K562 (cell line): ENCODE results near the gene KRTAP4-16. TPM values are rescaled to one million over a fixed set of nuclear protein-coding genes. Genes with fewer than 3 reads are reported as not detected.
"Not testable (repeated sequence)": the region's sequence is repeated elsewhere in the genome, so short reads cannot be mapped to it uniquely, and the experiment has no call there.

ENCODE experiments used
- ATAC-seq: fragments of 200-7000 bp; cut with Tn5 transposase; 3 replicates; pipeline ENCODE4 v1.9.1; 2020; ENCODE audit warnings: moderate library complexity
- BruUV-seq: library from RNA; stranded (reverse); fragments of 400-500 nt; replicated peaks from 2 replicates; lab custom pipeline; 2021; lab: Mats Ljungman, UMichigan
- CTCF ChIA-PET: fragments of 300-600 bp; formaldehyde crosslinking; extraction: SDS; loops from one replicate; lab custom pipeline; 2021; ENCODE audit warnings: low intra/inter-chr PET ratio; lab: Yijun Ruan, JAX
- POLR2A ChIA-PET: fragments of 300-600, 350-650 bp; sonication (Branson Sonifier 250); formaldehyde crosslinking; extraction: SDS; loops from one replicate; lab custom pipeline; 2021; ENCODE audit warnings: antibody characterized with exemption, inconsistent platforms; lab: Yijun Ruan, JAX
- DNase-seq, 4 experiments: peaks; one replicate each; pipeline versions ENCODE4 v3.0.0 to v3.0.0-alpha.2; 2011 to 2018; ENCODE audit warnings: low spot score in 3 of 4, mixed read lengths in 3 of 4; ENCODE audit errors: extremely low read depth in 1 of 4
- FAIRE-seq: peaks from 2 replicates; lab custom pipeline; 2011; peaks lifted over from hg19 to GRCh38; lab: Jason Lieb, UNC
- H2AFZ ChIP-seq: 2 replicates; pipeline ENCODE4 v1.6.0; 2011; ENCODE audit warnings: low read depth, low read length, control low read depth, inconsistent platforms
- H3K27ac ChIP-seq: fragments of 200-600 bp; 3 replicates; pipeline ENCODE4 v1.8.0; 2011; ENCODE audit warnings: low read depth, mild to moderate bottlenecking, control low read depth, inconsistent platforms, low read length, moderate library complexity, mixed read lengths; ENCODE audit errors: extremely low read depth
- H3K27me3 ChIP-seq, 2 experiments: fragments of 300-600 bp in 1 of 2; 2 replicates in 1 of 2; 3 replicates in 1 of 2; pipeline versions ENCODE4 v1.6.0 to v1.8.0; 2011; ENCODE audit warnings: inconsistent platforms in 2 of 2, low read length in 2 of 2, mild to moderate bottlenecking in 1 of 2, mixed read lengths in 1 of 2, moderate library complexity in 1 of 2; ENCODE audit not compliant: control insufficient read depth in 2 of 2, insufficient read depth in 2 of 2
- H3K36me3 ChIP-seq: fragments of 300-600 bp; 3 replicates; pipeline ENCODE4 v1.8.0; 2011; ENCODE audit warnings: mild to moderate bottlenecking, low read length, inconsistent platforms; ENCODE audit not compliant: control insufficient read depth, insufficient read depth
- H3K4me1 ChIP-seq, 2 experiments: fragments of 200-600 bp in 1 of 2; replicated peaks in 1 of 2; 2 replicates in 1 of 2; 3 replicates in 1 of 2; pipeline versions ENCODE4 v1.5.1 to v1.8.0; 2011; ENCODE audit warnings: inconsistent platforms in 2 of 2, low read length in 2 of 2, mild to moderate bottlenecking in 1 of 2, mixed read lengths in 1 of 2, moderate library complexity in 1 of 2; ENCODE audit not compliant: control insufficient read depth in 2 of 2, insufficient read depth in 2 of 2
- H3K4me2 ChIP-seq: 2 replicates; pipeline ENCODE4 v1.6.1; 2011; ENCODE audit warnings: low read length, control low read depth, inconsistent platforms, mixed read lengths; ENCODE audit not compliant: insufficient read depth
- H3K4me3 ChIP-seq: fragments of 200-600 bp; sonication (generic), shearing (Covaris generic); 2 replicates; pipeline ENCODE4 v1.5.1; 2016; ENCODE audit warnings: control low read depth, inconsistent platforms
- H3K79me2 ChIP-seq: fragments of 200-600 bp; 3 replicates; pipeline ENCODE4 v1.8.0; 2011; ENCODE audit warnings: low read length, inconsistent platforms; ENCODE audit not compliant: control insufficient read depth, insufficient read depth
- H3K9ac ChIP-seq, 2 experiments: 2 replicates each; pipeline versions ENCODE4 v1.6.0 to v1.6.1; 2011; ENCODE audit warnings: low read depth in 2 of 2, low read length in 2 of 2, control low read depth in 1 of 2, inconsistent platforms in 1 of 2, mild to moderate bottlenecking in 1 of 2, mixed read lengths in 1 of 2; ENCODE audit not compliant: insufficient read depth in 1 of 2
- H3K9me1 ChIP-seq: one replicate; pipeline ENCODE4 v1.6.0; 2011; ENCODE audit warnings: inconsistent platforms, mild to moderate bottlenecking, low read length, moderate library complexity; ENCODE audit not compliant: control insufficient read depth, insufficient read depth
- H3K9me3 ChIP-seq: replicated peaks from 2 replicates; pipeline ENCODE4 v1.5.1; 2011; ENCODE audit warnings: low read depth, low read length, inconsistent platforms; ENCODE audit not compliant: control insufficient read depth, insufficient read depth
- H4K20me1 ChIP-seq: replicated peaks from 2 replicates; pipeline ENCODE4 v1.6.1; 2011; ENCODE audit warnings: low read length, inconsistent platforms, mixed read lengths; ENCODE audit not compliant: control insufficient read depth, insufficient read depth
- ZNF76 ChIP-seq: fragments of 250-450 bp; sonication (Bioruptor Pico); IDR thresholded peaks from 2 replicates; pipeline ENCODE4 v1.4.0; 2020; ENCODE audit warnings: mild to moderate bottlenecking, moderate library complexity, borderline replicate concordance
- WGBS: fragments of 100-300 bp; shearing (Covaris generic); methylation state at CpG from one replicate; pipeline ENCODE4 v1.1.6; 2016; ENCODE audit warnings: low coverage, mixed read lengths; ENCODE audit not compliant: insufficient coverage; ENCODE audit errors: missing lambda C conversion rate; 5-methylcytosine and 5-hydroxymethylcytosine counted together
- in situ Hi-C: fragments of 300-500 bp; cut with MboI; formaldehyde crosslinking; loops from 4 replicates; pipeline ENCODE4 v1.15.0; 2018; ENCODE audit warnings: inconsistent platforms, mixed read lengths
- intact Hi-C: fragments of 100-400 bp; cut with micrococcal nuclease; formaldehyde crosslinking; loops from 2 replicates; pipeline ENCODE4 v1.14.2; 2022
- polyA plus RNA-seq, 8 experiments: library from polyadenylated mRNA; depleted of rRNA in 4 of 8; stranded (reverse) in 5 of 8; unstranded in 3 of 8; fragments of >200 nt; fragmentation: Nextera tagmentation in 2 of 8; fragmentation: Illumina TruSeq in 1 of 8; extraction: Ambion mirVana in 2 of 8; extraction: Trizol in 1 of 8; gene quantifications; 2 replicates each; pipeline versions ENCODE4 v1.2.1 to v1.2.3, GENCODE V29; 2011 to 2014; ENCODE audit warnings: inconsistent platforms in 1 of 8, missing spikeins in 1 of 8
- total RNA-seq, 7 experiments: library from RNA; depleted of rRNA in 6 of 7; stranded (reverse); fragments of >200 nt in 6 of 7; fragmentation: Illumina TruSeq in 2 of 7; extraction: Trizol in 2 of 7; gene quantifications; 2 replicates each; pipeline versions ENCODE4 v1.2.1 to v1.2.3, GENCODE V29; 2011 to 2021; ENCODE audit warnings: low replicate concordance in 1 of 7
- TF ChIP-seq, protein P1 (sequence below): sonication (generic); formaldehyde crosslinking; IDR thresholded peaks from 2 replicates; pipeline ENCODE4 v1.8.0; 2022; ENCODE audit warnings: mild to moderate bottlenecking, missing genetic modification reagents

KRTAP4-16 gene
- total and polyA plus RNA-seq, 9 of the 15 experiments (the other 6 are each of a cell fraction or from before 2014, with no cell fraction given), result not detected

DNA sequence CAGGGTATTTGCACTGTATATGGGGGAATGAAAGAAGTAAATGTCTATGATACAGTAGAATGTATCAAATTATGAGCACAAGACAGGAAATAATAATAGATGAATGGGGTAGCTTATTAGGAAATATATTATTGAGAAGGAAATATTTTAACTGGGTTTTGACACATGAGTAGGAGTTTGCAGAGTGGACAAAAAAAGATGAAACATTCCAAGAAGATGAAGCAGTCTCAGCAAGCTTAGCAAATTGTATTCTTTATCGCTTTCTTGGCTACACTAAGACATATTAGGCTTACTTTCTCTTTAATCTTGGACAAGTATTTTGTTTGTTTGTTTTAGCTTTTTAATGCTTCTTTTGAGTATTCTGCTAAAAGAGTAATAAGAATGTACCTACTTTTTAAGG, 1.9 kb upstream of the KRTAP4-16 start (continued):
- TF ChIP-seq, protein P1, sequence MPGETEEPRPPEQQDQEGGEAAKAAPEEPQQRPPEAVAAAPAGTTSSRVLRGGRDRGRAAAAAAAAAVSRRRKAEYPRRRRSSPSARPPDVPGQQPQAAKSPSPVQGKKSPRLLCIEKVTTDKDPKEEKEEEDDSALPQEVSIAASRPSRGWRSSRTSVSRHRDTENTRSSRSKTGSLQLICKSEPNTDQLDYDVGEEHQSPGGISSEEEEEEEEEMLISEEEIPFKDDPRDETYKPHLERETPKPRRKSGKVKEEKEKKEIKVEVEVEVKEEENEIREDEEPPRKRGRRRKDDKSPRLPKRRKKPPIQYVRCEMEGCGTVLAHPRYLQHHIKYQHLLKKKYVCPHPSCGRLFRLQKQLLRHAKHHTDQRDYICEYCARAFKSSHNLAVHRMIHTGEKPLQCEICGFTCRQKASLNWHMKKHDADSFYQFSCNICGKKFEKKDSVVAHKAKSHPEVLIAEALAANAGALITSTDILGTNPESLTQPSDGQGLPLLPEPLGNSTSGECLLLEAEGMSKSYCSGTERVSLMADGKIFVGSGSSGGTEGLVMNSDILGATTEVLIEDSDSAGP (CRISPR knock-in tag), result no peak
- TF ChIP-seq ZNF76 (CRISPR knock-in tag), result no peak

DNA sequence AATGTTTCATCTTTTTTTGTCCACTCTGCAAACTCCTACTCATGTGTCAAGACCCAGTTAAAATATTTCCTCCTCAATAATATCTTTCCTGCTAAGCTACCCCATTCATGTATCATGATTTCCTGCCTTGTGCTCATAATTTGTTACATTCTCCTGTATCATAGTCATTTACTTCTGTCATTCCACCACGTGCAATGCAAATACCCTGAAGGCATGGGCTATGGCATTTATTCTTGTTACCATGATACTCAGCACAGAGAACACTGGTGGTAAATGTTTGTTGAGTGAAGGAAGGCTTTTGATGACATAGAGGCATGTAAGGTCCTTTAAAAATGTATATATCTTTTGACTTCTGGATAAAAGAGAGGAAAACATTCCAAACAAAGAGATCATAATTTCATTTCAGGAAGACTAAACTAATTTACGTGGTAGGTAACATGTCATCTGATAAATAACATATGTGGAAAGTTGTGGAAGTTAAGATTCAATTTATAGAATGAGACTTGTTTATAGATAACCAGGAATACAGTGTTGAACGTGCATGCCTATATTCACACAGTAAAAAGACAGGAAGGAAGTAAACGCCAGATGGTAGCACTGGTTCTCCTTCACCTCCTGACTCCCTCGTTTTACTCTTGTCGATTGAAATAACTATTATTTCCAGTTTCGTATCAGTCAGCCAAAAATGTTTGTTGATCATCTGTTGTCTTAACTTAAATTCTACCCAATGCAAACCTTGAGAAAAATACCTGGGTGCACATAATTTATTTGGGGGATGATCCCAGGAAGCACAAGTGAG, 2.1 kb downstream of the KRTAP4-16 start:
- H4K20me1 ChIP-seq, DNase-seq, H3K27ac ChIP-seq, H3K79me2 ChIP-seq, H3K4me1 ChIP-seq, H3K9me3 ChIP-seq, H3K9me1 ChIP-seq, intact Hi-C loops, H3K4me2 ChIP-seq, ATAC-seq, FAIRE-seq, BruUV-seq, H3K27me3 ChIP-seq, H3K9ac ChIP-seq, H2AFZ ChIP-seq, H3K4me3 ChIP-seq, POLR2A ChIA-PET, H3K36me3 ChIP-seq, in situ Hi-C loops, CTCF ChIA-PET: not testable (repeated sequence)
- WGBS, result 0% methylated on average over 6 of the region's 7 CpGs
